Measurements from ENCODE around the gene IFT74.

Gene IFT74

DNA sequence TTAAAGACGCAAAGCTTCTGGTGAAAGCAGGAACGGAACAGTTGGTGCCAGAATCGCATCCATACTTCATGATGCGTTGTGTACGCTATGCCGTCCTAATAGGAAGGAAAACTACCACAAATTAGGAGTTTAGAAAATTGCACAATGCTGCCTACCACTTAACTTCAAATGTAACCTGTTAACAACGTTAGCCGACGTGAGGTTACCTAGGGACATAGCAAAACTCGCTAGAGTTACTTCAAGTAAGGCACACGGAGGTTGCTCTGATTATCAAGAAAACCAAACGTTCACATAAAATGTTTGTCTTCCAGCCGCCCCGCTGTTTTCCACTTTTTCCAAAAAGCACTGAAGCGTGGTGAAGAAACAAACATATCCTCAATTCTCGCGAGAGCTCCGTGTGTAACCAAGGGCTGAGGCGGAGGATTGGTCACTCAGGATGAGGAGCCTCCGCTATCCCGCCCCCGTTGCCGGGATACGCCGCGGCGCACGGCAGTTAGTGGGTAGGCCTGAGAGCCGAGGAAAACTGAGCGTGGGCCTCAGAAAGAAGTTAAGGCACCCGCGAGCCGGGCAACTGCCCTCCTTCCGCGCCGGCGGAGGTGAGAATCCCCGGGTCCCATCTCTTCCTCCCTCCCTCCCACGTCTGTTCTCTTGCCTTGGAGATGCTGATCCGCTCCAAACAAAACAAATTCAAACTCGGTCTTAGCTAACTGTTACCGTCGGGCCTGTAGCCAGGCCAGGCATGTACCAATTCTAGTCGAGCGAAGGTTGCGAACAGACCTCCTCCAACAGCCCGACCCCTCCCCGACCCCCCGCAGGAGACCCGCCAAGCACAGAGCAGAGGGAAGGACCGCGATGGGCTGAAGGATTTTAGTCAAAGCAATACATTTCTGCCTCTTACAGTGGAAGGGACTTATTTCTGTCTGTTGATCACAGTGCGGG lies at the start of gene IFT74:
Gene IFT74 (plus strand): TSS at position 492 of the 939 bp plus-strand sequence. CDS start 5,556 bp downstream, outside the sequence.
- peak; percentile 97 for DNase-seq

DNA sequence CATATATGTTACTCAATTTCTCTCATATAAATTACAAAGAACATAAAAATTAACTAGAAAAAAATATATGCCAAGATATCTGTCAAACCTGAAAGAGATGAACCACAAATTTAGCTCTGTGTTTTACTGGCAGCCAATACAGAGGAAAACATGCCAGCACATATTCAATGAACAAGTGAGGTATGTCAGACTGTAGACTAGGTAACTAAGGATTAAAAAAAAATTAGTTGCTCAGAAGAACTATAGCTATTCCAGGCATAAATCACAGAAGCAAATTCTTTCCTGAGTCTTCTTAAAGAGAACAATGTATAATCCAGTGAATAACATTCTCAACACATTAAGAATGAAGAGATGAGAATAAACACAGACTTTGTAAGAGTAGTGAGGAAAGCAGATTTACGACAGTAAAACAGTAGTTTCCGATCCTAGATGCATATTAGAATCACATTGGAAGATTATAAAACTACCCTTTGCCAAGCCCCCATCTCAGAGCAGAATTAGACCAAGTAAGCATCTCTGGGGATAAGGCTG lies 43.0 kb upstream of the IFT74 start:
- no peak for DNase-seq

DNA sequence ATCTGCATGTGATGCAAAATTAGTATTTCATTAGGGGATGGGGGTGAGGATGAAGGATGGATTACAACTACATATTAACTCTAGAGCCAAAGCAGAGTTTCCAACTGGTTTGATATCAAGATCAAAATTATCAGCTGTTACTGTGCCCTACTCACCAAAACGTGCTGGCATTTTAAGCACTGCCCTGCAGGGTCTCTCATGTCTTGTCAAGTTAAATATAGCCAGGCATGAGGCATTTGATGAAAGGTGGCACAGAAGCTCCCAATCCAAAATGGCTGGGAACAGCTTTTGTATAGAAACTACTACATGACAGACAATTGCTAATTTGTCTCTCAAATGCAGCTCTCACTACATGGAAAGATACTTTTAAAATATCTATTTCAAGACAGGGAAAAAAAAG lies 36.5 kb upstream of the IFT74 start:
- no peak for DNase-seq

DNA sequence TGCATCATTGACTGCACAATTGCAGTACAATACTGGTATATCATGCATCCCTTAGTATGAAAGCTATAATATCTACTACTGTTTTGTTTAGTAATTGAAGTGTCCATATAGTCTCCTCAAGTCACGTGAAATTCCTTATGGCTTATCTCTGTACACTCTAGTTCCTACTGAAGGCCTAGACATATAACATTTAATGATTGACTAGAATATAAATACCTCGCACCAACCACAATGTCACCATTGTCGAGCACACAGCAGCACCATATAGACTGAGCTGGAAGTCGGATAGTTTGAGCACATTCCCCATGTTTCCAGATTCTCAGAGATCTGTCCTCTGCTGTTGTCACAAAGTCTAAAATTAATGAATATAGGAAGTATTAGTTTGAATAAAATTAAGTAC lies 30.6 kb upstream of the IFT74 start:
- no peak for DNase-seq

DNA sequence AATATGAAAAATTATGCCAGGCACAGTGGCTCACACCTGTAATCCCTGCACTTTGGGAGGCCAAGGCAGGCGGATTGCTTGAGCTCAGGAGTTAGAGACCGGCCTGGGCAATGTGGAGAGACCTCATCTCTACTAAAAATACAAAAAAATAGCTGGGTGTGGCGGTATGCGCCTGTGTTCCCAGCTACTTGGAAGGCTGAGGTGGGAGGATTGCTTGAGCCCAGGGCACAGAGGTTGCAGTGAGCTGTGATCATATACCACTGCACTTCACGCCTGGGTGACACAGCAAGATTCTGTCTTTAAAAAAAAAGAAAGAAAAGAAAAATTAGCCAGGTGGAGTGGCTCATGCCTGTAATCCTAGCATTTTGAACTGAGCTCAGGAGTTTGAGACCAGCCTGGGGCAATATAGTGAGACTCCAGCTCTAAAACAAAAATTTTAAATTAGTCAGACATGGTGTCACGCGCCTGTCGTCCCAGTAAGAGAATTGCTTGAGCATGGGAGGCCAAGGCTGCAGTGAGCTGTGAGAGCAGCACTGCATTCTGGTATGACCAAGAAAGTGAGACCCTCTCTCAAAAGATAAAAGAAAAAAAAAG lies 27.2 kb upstream of the IFT74 start:
- no peak for DNase-seq

DNA sequence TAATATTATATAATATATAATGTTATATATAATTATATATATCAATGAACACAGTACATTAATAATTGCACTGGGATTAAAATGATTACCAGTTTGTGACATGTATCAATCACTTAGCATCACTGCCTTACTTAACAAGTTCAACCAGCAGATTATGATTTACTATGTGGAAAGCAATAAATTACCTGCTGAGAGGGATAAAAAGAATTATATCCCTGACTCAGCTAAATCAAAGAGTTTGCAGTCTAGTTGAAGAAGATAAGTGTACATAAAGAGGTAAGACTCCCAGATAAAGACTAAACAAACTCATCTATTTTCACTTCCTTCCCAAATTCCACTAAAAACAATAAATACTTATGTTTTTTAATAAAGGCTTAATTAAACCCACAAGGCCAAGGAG lies 20.4 kb upstream of the IFT74 start:
- no peak for DNase-seq

DNA sequence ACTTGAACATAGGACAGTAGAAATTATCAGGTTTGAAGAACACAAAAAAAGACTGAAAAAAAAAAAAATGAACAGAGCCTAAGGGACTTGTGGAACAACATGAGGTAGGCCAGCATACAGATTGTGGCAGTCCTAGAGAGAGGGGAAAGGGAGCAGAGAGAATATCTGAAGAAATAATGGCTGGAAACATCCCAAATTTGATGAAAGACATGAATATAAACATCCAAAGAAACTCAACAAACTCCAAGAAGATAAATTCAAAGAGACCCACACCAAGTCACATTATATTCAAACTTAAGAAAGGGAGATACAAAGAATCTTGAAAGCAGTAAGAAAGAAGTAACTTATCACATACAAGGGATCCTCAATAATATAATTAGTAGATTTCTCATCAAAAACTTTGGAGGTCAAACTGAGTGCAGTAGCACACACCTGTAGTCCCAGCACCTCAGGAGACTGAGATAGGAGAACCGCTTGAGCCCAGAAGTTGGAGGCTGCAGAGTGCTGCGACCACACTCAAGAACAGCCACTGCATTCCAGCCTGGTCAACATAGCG lies 18.3 kb upstream of the IFT74 start:
- no peak for DNase-seq

DNA sequence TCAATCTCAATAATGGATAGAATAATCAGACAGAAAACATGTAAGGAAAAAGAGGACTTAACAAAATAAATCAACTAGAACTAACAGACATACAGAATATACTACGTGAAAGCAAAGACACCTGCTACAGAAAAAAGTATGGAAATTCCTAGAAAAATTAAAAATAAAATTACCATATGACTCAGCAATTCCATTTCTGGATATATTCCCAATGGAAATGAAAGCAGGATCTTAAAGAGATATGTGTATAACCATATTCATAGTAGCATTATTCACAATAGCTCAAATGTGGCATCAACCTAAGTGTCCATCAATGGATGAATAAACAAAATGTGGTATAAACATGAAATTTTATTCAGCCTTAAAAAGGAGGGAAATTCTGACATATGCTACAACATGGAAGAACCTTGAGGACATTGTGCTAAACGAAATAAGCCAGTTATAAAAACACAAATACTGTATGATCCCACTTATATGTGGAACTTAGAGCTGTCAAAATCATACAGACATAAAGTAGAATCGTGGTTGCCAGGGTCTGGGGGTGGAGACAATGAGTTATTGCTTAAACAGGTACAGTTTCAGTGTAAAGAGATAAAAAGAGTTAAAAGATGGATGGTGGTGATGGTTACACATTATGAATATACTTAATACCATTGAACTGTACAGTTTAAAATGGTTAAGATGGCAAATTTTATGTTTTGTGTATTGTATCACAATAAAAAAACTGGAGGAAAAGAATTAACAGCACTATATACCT lies 16.1 kb upstream of the IFT74 start:
- no peak for DNase-seq

DNA sequence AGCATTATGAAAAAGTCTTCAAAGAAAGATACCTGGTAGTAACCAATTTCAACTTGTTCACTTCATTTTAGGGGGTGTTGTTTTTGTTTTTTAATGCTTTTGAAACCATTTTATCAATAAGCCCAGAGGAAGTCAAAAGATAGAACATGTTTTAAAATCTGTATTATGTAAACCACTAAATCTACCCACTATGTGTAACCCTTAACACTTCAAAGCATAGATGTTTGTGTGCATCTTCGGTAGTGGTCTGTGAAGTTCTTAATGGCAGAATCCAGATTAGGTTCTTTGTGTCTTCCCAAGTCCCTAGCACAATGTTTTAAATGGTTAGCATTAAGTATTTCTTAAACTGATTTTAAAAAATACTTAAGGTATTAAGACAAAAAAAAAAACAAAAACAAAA lies 15.4 kb upstream of the IFT74 start:
- DNase-seq = no peak

DNA sequence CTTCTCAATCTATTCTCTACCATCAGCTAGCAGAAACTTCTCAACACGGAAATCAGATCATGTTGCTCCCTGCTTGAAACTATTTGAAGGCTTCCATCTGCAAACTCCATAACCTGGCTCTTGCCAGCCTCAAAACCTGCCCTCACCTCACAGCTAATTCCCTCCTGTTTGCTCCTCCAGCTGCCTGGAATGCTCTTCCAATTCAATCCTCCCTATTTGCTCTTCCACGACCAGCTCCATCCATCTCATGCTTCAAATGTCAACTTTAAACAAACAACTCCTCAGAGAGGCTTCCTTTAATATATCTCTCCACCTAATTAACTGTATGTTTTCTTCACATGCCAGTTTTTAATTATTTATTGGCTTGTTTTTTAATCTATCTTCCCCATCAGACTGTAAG lies 10.6 kb upstream of the IFT74 start:
- DNase-seq = peak; percentile 5

DNA sequence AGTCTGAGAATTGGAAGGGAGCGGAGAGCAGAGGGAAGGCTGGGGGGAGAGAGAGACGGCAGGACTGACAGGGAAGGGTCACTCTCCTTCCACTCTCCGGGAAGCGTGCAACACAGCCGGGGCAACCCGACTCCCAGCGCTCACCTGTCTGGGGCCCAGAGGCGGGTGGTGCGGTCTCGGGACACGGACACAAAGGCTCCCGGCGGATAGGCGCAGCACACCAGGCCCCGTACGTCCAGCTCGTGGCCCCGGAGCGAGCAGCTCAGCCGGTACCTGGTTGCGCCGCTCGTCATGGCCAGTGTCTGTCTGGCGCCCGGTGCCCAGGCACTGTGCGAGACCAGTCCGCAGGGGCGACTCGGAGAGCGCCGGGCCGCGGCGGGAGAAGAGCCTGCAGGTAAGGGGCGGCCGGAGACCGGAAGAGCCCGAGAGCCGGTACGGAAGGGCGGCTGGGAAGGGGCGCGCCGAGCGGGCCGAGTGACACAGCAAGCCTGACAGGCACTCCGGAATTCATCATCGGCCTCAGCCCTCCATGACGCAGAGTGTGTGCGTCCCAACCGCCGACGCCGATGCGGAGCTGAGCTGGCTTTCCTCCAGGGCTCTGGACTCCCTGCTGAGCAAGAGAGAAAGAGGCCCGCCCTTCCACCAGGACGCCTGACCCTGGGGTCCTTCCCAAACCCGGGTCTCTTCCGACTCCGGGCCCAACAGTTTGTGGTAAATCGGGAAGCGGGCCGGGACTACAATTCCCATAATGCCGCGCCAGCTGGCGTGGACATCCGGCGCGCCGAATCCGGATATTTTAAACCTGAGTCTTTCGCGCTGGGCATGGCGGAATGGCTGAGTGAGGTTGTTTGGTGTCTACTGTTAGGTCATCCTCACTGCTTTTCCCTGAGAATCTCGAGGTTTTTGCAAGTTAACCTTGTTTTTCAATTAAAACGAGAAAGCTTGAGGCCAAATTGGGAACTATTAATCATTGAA lies 9.2 kb upstream of the IFT74 start, which contains the start of gene PLAA:
Gene PLAA (minus strand): TSS at position 490 of the 975 bp plus-strand sequence. CDS start 197 bp downstream, at position 293.
- peak; percentile 92 for DNase-seq

DNA sequence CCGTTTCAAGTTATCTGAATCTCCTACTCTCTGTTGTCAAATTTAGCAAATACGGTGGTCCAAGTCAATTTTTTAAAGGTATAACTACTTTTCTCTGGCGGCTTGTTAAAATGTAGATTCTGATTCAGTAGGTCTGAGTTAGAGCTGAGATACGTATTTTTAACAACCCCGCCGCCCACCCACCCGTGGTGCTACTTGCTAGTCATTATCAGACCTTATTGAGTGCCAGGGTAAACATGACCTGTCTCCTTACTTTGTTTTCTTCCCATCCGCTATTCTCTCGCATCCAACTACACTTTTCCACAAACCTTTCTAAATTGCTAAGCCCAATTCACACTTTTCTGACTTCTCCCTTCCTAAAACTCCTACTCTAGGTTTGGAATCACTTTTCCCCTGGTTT lies 8.5 kb upstream of the IFT74 start:
- peak; percentile 33 for DNase-seq

DNA sequence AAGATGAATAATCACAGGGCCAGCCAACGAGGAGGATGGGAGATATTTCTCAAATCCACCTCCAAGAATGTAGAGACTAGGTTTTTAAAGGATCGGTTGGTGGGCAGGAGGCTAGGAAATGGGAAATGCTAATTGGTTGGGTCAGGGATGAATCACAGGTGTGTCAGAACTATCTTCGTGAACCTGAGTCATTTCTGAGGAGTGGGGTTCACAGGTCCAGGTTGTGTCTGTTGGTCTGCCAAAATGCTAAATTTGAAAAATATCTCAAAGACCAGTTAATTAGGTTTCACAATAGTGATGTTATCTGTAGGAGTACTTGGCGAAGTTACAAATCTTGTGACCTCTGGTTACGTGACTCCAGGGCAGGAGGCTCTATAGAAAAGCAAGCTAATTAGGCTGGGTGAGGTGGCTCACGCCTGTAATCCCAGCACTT lies 6.6 kb upstream of the IFT74 start:
- no peak for DNase-seq

DNA sequence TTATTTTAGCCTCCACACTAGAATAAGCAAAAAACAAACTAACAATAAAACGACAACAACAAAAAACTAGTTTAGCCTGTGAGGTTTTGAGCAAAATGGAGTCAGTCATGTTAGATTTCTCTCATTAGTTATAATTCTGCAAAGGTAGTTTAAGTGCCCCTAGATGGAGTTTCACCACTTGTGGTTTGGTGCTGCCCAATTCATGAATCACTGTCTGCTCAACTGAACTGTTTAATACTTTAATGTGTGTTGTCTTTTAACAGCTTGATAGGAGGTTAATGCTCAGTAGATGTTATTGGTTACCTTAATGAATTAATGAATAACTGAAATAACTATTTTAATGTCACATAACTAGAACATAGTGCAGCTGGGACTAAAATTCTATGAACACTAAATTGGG lies 5.7 kb upstream of the IFT74 start:
- no peak for DNase-seq

DNA sequence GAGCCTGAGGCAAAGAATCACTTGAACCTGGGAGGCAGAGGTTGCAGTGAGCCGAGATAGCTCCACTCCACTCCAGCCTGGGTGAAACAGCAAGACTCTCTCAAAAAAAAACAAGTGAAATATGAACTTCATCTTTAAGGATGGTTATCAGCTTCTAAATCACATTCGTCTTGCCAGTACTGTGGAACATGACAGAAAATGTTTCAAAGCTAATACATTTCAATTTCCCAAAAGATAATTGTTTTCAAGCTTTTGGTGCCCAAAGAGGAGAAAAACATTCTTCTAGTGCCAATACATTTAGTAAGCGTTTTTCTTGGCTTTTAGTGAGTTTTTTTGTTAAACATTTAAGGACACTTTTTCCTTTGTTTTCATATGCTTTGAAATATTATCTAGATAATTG lies 4.4 kb upstream of the IFT74 start:
- no peak for DNase-seq

DNA sequence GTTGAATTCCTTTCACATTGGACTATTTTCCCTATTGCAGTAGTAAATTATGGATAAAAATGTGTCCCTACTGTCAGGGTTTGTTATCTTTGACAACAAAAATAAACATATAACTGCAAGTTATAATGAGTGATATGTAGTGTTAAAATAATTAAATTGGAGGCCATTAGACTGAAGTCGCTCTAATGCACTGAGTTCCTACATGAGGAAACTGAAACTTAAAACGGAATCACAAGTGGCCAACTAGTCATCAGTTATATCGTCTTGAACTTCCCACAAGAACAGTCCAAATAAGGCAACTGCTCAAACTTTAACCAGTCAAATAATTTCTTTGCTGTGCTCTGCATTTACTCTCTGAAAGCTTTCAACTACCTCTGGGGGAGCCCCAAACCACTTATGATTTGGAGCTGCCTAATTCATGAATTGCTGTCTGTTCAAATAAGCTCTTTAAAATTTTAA lies 2.1 kb upstream of the IFT74 start:
- DNase-seq = no peak

DNA sequence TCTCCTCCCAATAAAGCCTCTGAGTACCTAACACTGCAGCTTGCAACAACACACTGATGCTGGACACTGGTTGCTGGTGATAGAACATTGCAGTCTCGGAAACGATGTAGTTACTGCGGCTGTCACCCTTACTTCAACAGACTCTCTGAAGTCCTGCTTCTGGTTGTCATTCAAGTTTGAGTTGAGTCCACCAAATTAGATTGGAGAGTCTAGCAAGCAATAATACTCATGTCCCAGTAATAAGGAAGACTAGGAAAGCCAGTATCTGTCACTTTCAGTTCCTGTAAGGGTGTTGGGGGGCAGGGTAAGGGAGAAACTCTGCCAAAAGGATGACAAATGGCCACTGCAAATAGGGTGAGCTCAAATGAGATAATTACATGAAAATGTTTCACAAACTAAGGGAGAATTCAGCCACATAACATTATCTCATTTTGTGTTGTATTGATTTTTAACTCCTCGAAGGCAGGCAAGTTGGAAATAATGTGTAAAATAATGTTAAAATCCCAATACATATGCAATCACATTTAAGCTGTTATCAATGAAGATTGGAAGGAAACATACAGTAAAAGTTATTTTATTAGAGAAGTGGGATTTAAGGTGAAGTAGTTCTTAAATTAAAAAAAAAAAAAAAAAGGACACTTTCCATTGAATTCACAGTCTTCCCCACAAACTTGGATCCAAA lies 849 bp upstream of the IFT74 start:
- peak; percentile 27 for DNase-seq

DNA sequence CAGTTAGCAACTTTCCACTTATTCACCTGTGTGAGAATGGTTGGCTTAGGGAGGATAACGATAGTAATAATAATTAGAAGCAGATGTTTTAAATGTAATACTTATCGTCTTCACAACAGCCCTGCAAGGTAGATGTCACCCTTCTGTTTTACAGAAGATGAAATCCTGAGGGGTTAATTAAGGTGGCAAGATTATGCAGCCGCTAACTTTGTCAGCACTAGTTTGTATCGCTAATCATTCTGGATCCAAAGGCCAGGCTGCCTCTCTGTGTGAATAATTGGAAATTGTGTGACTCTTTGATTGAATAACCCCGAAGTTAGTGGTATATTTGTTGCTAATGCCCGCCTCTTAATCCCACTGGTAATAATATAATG lies 635 bp downstream of the IFT74 start:
- DNase-seq = peak; percentile 36

DNA sequence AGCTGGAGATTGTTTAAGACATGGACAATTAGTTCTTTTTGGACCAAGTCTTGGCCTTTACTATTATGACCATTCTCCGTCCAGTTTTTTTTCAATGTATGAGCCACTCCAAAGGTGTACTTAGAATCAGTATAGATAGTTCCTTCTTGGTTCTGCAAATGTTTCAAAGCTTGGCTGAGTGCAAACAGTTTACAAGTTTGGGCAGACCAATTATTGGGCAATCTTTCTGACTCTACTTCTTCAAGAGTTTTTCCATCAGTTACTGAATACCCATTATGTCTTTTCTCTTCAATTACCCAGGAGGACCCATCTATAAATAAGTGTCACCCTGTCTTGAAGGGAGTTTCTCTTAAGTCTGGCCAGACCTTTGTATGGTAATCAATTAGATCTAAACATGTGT lies 15.5 kb downstream of the IFT74 start:
- no peak for DNase-seq

DNA sequence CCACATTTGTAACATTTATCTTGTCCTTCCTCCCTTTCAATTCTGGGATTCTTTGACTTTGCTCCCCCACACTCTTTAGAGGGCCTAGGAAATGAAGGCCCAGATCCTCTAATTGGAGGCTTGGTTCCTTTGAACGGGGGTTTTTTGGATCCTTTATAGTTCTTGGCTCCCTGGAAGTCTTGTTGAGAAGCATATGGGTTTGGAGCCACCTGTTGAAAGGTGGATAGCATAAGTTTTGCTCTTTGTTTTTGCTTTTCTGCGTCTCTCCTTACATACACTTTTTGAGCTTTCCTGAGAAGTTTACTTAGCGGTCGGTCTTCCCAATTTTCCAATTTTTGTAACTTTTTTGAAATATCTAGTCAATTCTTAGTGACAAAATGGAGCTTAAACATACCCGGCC lies 17.8 kb downstream of the IFT74 start:
- no peak for DNase-seq

DNA sequence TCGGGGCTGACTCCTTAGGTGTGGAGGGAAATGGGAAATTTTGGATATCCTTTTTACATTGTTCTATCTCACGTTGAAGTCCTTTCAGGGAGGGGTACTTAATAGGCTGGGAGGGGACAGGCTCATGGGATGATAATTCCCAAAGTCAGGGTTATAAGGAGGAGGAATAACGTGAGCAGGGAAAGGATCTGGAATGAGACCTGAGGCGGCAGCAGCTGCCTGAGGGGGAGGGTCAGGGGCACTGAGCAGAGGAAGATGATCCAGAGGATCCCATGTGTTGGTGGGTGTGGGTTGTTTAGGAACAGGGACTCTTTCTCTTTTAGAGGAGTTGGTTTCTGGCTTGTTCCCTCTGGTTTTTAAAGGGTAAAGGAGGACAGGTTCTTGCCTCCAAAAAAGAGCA lies 18.7 kb downstream of the IFT74 start:
- no peak for DNase-seq

All from DMS53 (cell line).